GM23338 (cell line): ENCODE results near the gene MAP3K4. TPM values are rescaled to one million over a fixed set of nuclear protein-coding genes. Genes with fewer than 3 reads are reported as not detected.

ENCODE experiments used
- ATAC-seq: fragments of 200-7000 bp; cut with Tn5 transposase; 3 replicates; pipeline ENCODE4 v1.9.1; 2020
- DNase-seq: peaks from one replicate; pipeline ENCODE4 v3.0.0-alpha.2; 2015; ENCODE audit warnings: low spot score
- H2AFZ ChIP-seq: fragments of 200-600 bp; sonication (generic); 2 replicates; pipeline ENCODE4 v1.8.0; 2016; ENCODE audit warnings: antibody characterized with exemption, mild to moderate bottlenecking, moderate library complexity
- H3F3A ChIP-seq: fragments of 200-600 bp; sonication (generic); replicated peaks from 2 replicates; pipeline ENCODE4 v1.8.0; 2017; ENCODE audit warnings: antibody characterized with exemption, mixed run types, low read depth
- H3K27ac ChIP-seq: fragments of 200-600 bp; sonication (generic); 2 replicates; pipeline ENCODE4 v1.6.1; 2016; ENCODE audit warnings: low read depth
- H3K27me3 ChIP-seq: fragments of 200-600 bp; sonication (generic); 2 replicates; pipeline ENCODE4 v1.8.0; 2016; ENCODE audit warnings: mild to moderate bottlenecking, mixed run types, moderate library complexity; ENCODE audit not compliant: insufficient read depth
- H3K36me3 ChIP-seq: fragments of 200-600 bp; sonication (generic); 2 replicates; pipeline ENCODE4 v1.8.0; 2016; ENCODE audit warnings: mild to moderate bottlenecking; ENCODE audit not compliant: insufficient read depth
- H3K4me1 ChIP-seq: fragments of 200-600 bp; sonication (generic); 2 replicates; pipeline ENCODE4 v1.8.0; 2016; ENCODE audit warnings: mild to moderate bottlenecking, moderate library complexity; ENCODE audit not compliant: insufficient read depth
- H3K4me2 ChIP-seq: fragments of 200-600 bp; sonication (generic); 2 replicates; pipeline ENCODE4 v1.7.1; 2017; ENCODE audit warnings: mixed run types
- H3K4me3 ChIP-seq: fragments of 200-600 bp; sonication (generic); 2 replicates; pipeline ENCODE4 v1.6.1; 2016; ENCODE audit warnings: mixed run types
- H3K79me2 ChIP-seq: fragments of 200-600 bp; sonication (generic); replicated peaks from 2 replicates; pipeline ENCODE4 v1.8.0; 2017; ENCODE audit warnings: mild to moderate bottlenecking; ENCODE audit not compliant: insufficient read depth
- H3K9me2 ChIP-seq: fragments of 200-600 bp; sonication (generic); 2 replicates; pipeline ENCODE4 v1.8.0; 2017; ENCODE audit not compliant: insufficient read depth
- H4K20me1 ChIP-seq: fragments of 200-600 bp; sonication (generic); replicated peaks from 2 replicates; pipeline ENCODE4 v1.8.0; 2017; ENCODE audit warnings: mild to moderate bottlenecking; ENCODE audit not compliant: insufficient read depth
- H3K27ac Mint-ChIP-seq: 2 replicates; pipeline ENCODE4 v1.8.0; 2020; ENCODE audit warnings: inconsistent platforms, mild to moderate bottlenecking, moderate library complexity, mixed read lengths
- H3K27me3 Mint-ChIP-seq: 3 replicates; pipeline ENCODE4 v1.8.0; 2022; ENCODE audit warnings: low read depth, mild to moderate bottlenecking, moderate library complexity, mixed read lengths, inconsistent platforms; ENCODE audit not compliant: insufficient read depth, poor library complexity
- H3K36me3 Mint-ChIP-seq: 3 replicates; pipeline ENCODE4 v1.8.0; 2021; ENCODE audit warnings: low read depth, mild to moderate bottlenecking, inconsistent platforms, moderate library complexity, mixed read lengths
- H3K4me1 Mint-ChIP-seq: 3 replicates; pipeline ENCODE4 v1.8.0; 2020; ENCODE audit warnings: mild to moderate bottlenecking, inconsistent platforms, mixed read lengths
- H3K4me3 Mint-ChIP-seq: 3 replicates; pipeline ENCODE4 v1.8.0; 2021; ENCODE audit warnings: moderate library complexity, mild to moderate bottlenecking, inconsistent platforms, mixed read lengths
- H3K9me3 Mint-ChIP-seq: 3 replicates; pipeline ENCODE4 v1.8.0; 2020; ENCODE audit warnings: moderate library complexity, mild to moderate bottlenecking, inconsistent platforms, mixed read lengths
- CREB1 ChIP-seq: fragments of 250-450 bp; sonication (Bioruptor Pico); IDR thresholded peaks from 2 replicates; pipeline ENCODE4 v1.5.0; 2020; ENCODE audit warnings: low read depth, mild to moderate bottlenecking, moderate library complexity
- EZH2 ChIP-seq: fragments of 200-600 bp; sonication (generic); IDR thresholded peaks from one replicate; pipeline ENCODE4 v1.8.0; 2017; ENCODE audit warnings: antibody characterized with exemption, mild to moderate bottlenecking, low read depth; ENCODE audit not compliant: unreplicated experiment
- EZH2phosphoT487 ChIP-seq: fragments of 200-600 bp; sonication (generic); IDR thresholded peaks from one replicate; pipeline ENCODE4 v1.8.1; 2018; ENCODE audit warnings: antibody characterized with exemption; ENCODE audit not compliant: unreplicated experiment
- JUNB ChIP-seq: IDR thresholded peaks from one replicate; pipeline ENCODE4 v1.6.1; 2016; ENCODE audit warnings: antibody characterized with exemption; ENCODE audit not compliant: unreplicated experiment
- NANOG ChIP-seq: IDR thresholded peaks from 2 replicates; pipeline ENCODE4 v1.6.1; 2016; ENCODE audit warnings: antibody characterized with exemption, borderline replicate concordance
- POLR2AphosphoS5 ChIP-seq: IDR thresholded peaks from 2 replicates; pipeline ENCODE4 v1.6.1; 2016; ENCODE audit warnings: antibody characterized with exemption, low read depth
- REST ChIP-seq: IDR thresholded peaks from one replicate; pipeline ENCODE4 v1.6.1; 2018; ENCODE audit warnings: antibody characterized with exemption; ENCODE audit not compliant: unreplicated experiment
- STAT1 ChIP-seq: IDR thresholded peaks from one replicate; pipeline ENCODE4 v1.6.1; 2016; ENCODE audit warnings: antibody characterized with exemption; ENCODE audit not compliant: unreplicated experiment
- ZNF114 ChIP-seq: fragments of 250-450 bp; sonication (Bioruptor Pico); IDR thresholded peaks from 2 replicates; pipeline ENCODE4 v1.5.0; 2020; ENCODE audit warnings: mild to moderate bottlenecking, moderate library complexity
- ZNF331 ChIP-seq: fragments of 250-450 bp; sonication (Bioruptor Pico); IDR thresholded peaks from 2 replicates; pipeline ENCODE4 v1.5.0; 2020; ENCODE audit warnings: low read depth, mild to moderate bottlenecking, moderate library complexity
- polyA plus RNA-seq: library from polyadenylated mRNA; unstranded; fragments of >200 nt; fragmentation: Nextera tagmentation; extraction: Ambion mirVana; gene quantifications from 2 replicates; pipeline ENCODE4 v1.2.1, GENCODE V29; 2016
- total RNA-seq: library from RNA; depleted of rRNA; stranded (reverse); fragments of >200 nt; shearing (Covaris generic); gene quantifications from 2 replicates; pipeline ENCODE4 v1.2.3, GENCODE V29; 2014
- TF ChIP-seq, protein P1 (sequence below), 2 experiments: fragments of 200-600 bp in 1 of 2; sonication (generic) in 1 of 2; conservative IDR thresholded peaks; 2 replicates each; pipeline versions ENCODE4 v1.5.1 to v1.6.1; 2016 to 2017; ENCODE audit warnings: antibody characterized with exemption in 2 of 2, low read depth in 2 of 2, mild to moderate bottlenecking in 2 of 2, moderate library complexity in 1 of 2
- TF ChIP-seq, protein P2 (sequence below): fragments of 250-450 bp; sonication (Bioruptor Pico); IDR thresholded peaks from 2 replicates; pipeline ENCODE4 v1.5.0; 2020; ENCODE audit warnings: mild to moderate bottlenecking, moderate library complexity
- TF ChIP-seq, protein P3 (sequence below): IDR thresholded peaks from 2 replicates; pipeline ENCODE4 v1.6.1; 2016; ENCODE audit warnings: antibody characterized with exemption

Gene MAP3K4
- total and polyA plus RNA-seq, 2 experiments from 2014 or later, result 44.4 to 48.8 TPM

GRCh38 chr6:161008245-161008644 is 16.7 kb downstream of the MAP3K4 start:
- Histone ChIP-seq H4K20me1 (no peaks in the 10 kb centered on the region), H3K4me1 (peaks cover 37% of the 10 kb centered on the region), H3K79me2 (peaks cover 82% of the 10 kb centered on the region), H3F3A (no peaks in the 10 kb centered on the region), H3K27me3 (no peaks in the 10 kb centered on the region), H3K36me3 (no peaks in the 10 kb centered on the region), H3K4me3 (no peak overlapping the region), H3K9me2 (no peaks in the 10 kb centered on the region), H2AFZ (no peak overlapping the region), H3K27ac (no peak overlapping the region), H3K4me2 (no peak overlapping the region)
- ATAC-seq, result no peak
- Mint-ChIP-seq H3K4me3 (no peak overlapping the region), H3K4me1 (peaks cover 46% of the 10 kb centered on the region), H3K27me3 (no peaks in the 10 kb centered on the region), H3K36me3 (no peaks in the 10 kb centered on the region; the same call in 2 of the 3 replicates), H3K27ac (no peak overlapping the region), H3K9me3 (no peaks in the 10 kb centered on the region)
- DNase-seq, result no peak
- TF ChIP-seq POLR2AphosphoS5 (no peak), JUNB (no peak), EZH2 (no peak), ZNF331 (CRISPR knock-in tag) (no peak), STAT1 (no peak), NANOG (no peak), EZH2phosphoT487 (no peak), ZNF114 (CRISPR knock-in tag) (no peak), CREB1 (CRISPR knock-in tag) (no peak), REST (no peak)
- TF ChIP-seq, protein P1, sequence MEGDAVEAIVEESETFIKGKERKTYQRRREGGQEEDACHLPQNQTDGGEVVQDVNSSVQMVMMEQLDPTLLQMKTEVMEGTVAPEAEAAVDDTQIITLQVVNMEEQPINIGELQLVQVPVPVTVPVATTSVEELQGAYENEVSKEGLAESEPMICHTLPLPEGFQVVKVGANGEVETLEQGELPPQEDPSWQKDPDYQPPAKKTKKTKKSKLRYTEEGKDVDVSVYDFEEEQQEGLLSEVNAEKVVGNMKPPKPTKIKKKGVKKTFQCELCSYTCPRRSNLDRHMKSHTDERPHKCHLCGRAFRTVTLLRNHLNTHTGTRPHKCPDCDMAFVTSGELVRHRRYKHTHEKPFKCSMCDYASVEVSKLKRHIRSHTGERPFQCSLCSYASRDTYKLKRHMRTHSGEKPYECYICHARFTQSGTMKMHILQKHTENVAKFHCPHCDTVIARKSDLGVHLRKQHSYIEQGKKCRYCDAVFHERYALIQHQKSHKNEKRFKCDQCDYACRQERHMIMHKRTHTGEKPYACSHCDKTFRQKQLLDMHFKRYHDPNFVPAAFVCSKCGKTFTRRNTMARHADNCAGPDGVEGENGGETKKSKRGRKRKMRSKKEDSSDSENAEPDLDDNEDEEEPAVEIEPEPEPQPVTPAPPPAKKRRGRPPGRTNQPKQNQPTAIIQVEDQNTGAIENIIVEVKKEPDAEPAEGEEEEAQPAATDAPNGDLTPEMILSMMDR (conservative IDR thresholded peaks at IDR 0.05; ENCODE audit: low read depth in 2 of 2), result no peak
- TF ChIP-seq, protein P2, sequence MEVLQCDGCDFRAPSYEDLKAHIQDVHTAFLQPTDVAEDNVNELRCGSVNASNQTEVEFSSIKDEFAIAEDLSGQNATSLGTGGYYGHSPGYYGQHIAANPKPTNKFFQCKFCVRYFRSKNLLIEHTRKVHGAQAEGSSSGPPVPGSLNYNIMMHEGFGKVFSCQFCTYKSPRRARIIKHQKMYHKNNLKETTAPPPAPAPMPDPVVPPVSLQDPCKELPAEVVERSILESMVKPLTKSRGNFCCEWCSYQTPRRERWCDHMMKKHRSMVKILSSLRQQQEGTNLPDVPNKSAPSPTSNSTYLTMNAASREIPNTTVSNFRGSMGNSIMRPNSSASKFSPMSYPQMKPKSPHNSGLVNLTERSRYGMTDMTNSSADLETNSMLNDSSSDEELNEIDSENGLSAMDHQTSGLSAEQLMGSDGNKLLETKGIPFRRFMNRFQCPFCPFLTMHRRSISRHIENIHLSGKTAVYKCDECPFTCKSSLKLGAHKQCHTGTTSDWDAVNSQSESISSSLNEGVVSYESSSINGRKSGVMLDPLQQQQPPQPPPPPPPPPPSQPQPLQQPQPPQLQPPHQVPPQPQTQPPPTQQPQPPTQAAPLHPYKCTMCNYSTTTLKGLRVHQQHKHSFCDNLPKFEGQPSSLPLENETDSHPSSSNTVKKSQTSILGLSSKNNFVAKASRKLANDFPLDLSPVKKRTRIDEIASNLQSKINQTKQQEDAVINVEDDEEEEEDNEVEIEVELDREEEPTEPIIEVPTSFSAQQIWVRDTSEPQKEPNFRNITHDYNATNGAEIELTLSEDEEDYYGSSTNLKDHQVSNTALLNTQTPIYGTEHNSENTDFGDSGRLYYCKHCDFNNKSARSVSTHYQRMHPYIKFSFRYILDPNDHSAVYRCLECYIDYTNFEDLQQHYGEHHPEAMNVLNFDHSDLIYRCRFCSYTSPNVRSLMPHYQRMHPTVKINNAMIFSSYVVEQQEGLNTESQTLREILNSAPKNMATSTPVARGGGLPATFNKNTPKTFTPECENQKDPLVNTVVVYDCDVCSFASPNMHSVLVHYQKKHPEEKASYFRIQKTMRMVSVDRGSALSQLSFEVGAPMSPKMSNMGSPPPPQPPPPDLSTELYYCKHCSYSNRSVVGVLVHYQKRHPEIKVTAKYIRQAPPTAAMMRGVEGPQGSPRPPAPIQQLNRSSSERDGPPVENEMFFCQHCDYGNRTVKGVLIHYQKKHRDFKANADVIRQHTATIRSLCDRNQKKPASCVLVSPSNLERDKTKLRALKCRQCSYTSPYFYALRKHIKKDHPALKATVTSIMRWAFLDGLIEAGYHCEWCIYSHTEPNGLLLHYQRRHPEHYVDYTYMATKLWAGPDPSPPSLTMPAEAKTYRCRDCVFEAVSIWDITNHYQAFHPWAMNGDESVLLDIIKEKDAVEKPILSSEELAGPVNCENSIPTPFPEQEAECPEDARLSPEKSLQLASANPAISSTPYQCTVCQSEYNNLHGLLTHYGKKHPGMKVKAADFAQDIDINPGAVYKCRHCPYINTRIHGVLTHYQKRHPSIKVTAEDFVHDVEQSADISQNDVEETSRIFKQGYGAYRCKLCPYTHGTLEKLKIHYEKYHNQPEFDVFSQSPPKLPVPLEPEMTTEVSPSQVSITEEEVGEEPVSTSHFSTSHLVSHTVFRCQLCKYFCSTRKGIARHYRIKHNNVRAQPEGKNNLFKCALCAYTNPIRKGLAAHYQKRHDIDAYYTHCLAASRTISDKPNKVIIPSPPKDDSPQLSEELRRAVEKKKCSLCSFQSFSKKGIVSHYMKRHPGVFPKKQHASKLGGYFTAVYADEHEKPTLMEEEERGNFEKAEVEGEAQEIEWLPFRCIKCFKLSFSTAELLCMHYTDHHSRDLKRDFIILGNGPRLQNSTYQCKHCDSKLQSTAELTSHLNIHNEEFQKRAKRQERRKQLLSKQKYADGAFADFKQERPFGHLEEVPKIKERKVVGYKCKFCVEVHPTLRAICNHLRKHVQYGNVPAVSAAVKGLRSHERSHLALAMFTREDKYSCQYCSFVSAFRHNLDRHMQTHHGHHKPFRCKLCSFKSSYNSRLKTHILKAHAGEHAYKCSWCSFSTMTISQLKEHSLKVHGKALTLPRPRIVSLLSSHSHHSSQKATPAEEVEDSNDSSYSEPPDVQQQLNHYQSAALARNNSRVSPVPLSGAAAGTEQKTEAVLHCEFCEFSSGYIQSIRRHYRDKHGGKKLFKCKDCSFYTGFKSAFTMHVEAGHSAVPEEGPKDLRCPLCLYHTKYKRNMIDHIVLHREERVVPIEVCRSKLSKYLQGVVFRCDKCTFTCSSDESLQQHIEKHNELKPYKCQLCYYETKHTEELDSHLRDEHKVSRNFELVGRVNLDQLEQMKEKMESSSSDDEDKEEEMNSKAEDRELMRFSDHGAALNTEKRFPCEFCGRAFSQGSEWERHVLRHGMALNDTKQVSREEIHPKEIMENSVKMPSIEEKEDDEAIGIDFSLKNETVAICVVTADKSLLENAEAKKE, result no peak
- TF ChIP-seq, protein P3, sequence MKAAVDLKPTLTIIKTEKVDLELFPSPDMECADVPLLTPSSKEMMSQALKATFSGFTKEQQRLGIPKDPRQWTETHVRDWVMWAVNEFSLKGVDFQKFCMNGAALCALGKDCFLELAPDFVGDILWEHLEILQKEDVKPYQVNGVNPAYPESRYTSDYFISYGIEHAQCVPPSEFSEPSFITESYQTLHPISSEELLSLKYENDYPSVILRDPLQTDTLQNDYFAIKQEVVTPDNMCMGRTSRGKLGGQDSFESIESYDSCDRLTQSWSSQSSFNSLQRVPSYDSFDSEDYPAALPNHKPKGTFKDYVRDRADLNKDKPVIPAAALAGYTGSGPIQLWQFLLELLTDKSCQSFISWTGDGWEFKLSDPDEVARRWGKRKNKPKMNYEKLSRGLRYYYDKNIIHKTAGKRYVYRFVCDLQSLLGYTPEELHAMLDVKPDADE, result no peak
